HCT116 (cell line): ENCODE measurements around the gene CCNYL1.

ENCODE experiments used
- CTCF ChIP-seq, 3 experiments: fragments of 200-600 bp in 1 of 3; sonication (generic) in 1 of 3; IDR thresholded peaks in 2 of 3; conservative IDR thresholded peaks in 1 of 3; 2 replicates each; pipeline ENCODE4 v1.5.1; 2012 to 2017; ENCODE audit warnings: low read depth in 2 of 3, low read length in 2 of 3, antibody characterized with exemption in 1 of 3, borderline replicate concordance in 1 of 3, control low read depth in 1 of 3, mild to moderate bottlenecking in 1 of 3, mixed read lengths in 1 of 3, mixed run types in 1 of 3, moderate library complexity in 1 of 3; ENCODE audit not compliant: insufficient read depth in 1 of 3
- POLR2AphosphoS5 ChIP-seq: IDR thresholded peaks from 2 replicates; pipeline ENCODE4 v1.6.1; 2011; ENCODE audit warnings: mild to moderate bottlenecking, low read depth, low read length, moderate library complexity
- RAD21 ChIP-seq: IDR thresholded peaks from 2 replicates; pipeline ENCODE4 v1.6.1; 2012; ENCODE audit warnings: low read depth, mild to moderate bottlenecking

GRCh38 chr2:207718521-207718920 lies 7.1 kb downstream of the CCNYL1 start:
- TF ChIP-seq POLR2AphosphoS5 (no peak), CTCF (IDR thresholded peaks at IDR 0.05 in 2 of 3, conservative IDR thresholded peaks at IDR 0.05 in 1 of 3; ENCODE audit: borderline replicate concordance in 1 of 3, insufficient read depth in 1 of 3, low read depth in 2 of 3, low read length in 2 of 3) (no peak), RAD21 (no peak)
